IPS DF 4.7 (cell line): ENCODE data around the gene NKX1-2.

ENCODE experiments used
- DNase-seq: peaks from one replicate; pipeline ENCODE4 v3.0.0-alpha.2; 2013; ENCODE audit warnings: low spot score; ENCODE audit errors: extremely low read depth

NKX1-2 gene

GRCh38 chr10:124417895-124418725 is 31.7 kb downstream of the NKX1-2 start:
- DNase-seq = no peak

DNA sequence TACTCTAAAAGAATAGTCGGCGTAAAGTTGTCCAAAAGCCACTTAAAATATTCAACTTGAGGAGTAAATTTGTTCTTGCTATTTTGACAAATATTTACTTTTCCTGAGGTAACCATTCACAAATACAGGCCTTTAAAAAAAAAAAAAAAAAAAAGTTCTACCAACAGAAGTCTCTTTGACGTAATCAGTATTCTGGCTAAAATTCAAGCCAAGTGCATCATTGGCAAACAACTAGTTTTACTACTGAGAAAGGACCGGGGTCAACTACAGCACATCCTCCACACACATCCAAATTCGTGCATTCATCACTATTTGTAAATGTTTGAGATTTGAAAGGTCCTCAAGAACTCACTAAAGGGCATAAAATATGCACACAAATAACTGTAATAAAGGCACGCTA is 33.1 kb downstream of the NKX1-2 start:
- no peak for DNase-seq

DNA sequence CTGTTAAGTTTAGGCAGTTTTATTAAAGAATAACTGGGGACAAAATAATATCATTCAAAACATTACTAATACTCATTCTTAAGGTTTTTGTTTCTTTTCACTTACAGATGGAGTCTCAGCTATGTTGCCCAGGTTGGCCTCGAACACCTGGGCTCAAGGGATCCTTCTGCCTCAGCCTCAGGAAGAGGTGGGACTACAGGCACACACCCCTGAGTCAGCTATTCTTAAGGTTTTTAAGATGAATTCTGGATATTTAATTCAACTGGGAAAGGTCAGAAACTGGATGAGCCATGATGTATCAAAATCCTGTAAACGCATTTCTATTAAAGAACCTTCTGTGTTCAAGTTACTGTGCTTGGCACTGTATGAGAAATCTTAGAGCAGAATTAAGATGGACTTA is 34.6 kb downstream of the NKX1-2 start:
- no peak for DNase-seq

DNA sequence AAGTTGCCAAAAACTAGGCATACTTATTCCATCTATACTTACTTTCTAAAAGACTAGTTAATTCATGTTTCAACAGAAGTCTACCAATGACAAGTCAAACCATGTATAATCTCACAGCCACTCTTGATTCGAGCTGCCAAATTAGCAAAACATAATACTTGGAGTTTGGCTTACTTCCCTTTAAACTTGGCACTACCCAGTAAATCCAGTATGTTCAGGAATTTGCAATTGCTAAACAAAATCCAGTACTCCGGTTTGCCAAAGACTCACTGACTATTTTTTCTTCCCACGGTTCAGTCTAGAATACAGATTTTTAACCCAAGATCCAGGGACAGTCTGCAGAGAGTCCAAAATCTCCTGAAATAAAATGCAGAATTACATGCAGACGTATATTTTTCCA is 35.8 kb downstream of the NKX1-2 start:
- DNase-seq = no peak

DNA sequence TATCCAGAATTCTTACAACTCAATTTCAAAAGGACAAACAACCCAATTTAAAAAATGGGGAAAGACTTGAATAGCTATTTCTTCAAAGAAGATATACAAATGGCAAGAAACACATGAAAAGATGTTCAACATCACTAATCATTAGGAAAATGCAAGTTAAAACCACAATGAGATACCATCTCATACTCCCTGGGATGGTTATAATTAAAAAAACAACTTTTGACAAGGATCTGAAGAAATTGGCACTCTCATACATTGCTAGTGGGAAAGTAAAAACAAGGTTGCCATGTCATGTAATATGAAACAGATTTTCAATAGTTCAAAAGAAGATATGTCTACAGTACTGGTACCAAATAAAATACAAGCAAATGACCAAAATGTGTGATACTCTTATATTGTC is 40.1 kb downstream of the NKX1-2 start:
- DNase-seq = no peak

DNA sequence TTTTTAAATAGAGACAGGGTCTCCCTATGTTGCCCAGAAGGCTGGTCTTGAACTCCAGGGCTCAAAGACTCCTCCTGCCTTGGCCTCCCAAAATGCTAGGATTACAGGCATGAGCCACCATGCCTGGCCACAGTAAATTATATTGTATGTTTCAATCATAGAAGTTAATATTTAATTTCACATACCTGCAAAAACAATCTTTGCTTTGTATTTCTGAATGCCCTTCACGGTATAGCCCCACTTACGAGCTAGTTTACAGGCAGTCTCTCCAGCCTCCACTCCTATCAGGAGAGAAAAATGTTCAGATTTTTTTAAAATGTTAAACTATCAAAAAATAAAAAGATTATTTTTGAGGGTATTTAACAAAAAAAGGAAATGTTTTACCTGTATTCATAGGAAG is 41.5 kb downstream of the NKX1-2 start:
- DNase-seq = no peak

- no peak for DNase-seq
Measured at GRCh38 chr10:124407456-124407855, 42.4 kb downstream of the NKX1-2 start.

GRCh38 chr10:124403548-124403947 is 46.3 kb downstream of the NKX1-2 start:
- peak; percentile 93 for DNase-seq

DNA sequence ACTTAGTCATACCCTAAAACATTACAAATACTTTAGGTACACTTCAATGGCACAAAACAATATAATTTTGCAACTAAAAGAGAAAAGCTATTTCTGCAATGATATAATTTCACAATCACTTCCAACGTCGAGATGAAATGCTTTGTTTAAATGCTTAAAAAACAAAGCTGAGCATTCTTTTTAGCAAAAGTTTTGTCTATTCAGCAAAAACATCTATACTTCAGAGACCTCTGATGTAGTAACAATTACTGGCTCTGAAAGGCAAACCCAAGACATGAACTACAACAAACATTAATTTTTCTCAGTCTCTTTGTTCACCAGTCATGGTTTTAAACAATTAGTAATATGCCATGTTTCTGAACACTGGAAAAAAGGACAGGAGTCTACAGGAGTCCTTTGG is 47.6 kb downstream of the NKX1-2 start:
- DNase-seq = no peak

DNA sequence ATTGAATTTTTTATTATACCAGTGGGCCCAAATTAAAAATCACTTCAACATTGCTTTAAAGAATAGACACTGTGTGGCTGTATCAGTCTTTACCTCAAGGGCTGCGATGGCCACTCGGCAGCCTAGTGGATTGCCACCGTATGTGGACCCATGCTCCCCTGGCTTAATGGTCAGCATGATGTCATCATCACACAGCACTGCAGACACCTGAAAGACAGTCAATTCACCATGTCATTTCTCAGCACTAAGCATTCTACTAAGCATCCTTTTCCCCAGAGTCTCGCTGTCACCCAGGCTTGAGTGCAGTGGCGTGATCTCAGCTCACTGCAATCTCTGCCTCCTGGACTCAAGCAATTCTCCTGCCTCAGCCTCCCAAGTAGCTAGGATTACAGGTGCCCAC is 48.2 kb downstream of the NKX1-2 start:
- DNase-seq = no peak
